ENCODE data around the gene VIPAS39. TPM values are rescaled to one million over a fixed set of nuclear protein-coding genes. Genes with fewer than 3 reads are reported as not detected.

Gene VIPAS39
- total RNA-seq, 1 experiment from 2014 or later: 54.5 TPM

- H3K9me2 ChIP-seq (ENCODE audit: insufficient read depth): no peaks in the 10 kb centered on the region
- no peak for TF ChIP-seq EZH2 (IDR thresholded peaks at IDR 0.05; ENCODE audit: low read depth)
- no peak for TF ChIP-seq CTCF (conservative IDR thresholded peaks at IDR 0.05)
- BruUV-seq (replicated peaks): no TSS peak
- H3K9me3 ChIP-seq (ENCODE audit: insufficient read depth, low read depth): no peaks in the 10 kb centered on the region
- intact Hi-C loops (cut with micrococcal nuclease; ENCODE audit: unreplicated experiment): loop anchor here (1.0 to 5.0 kb wide), 6 partner anchors 94 to 581 kb away; partner anchors contain the start of gene SPTLC2
- H3K79me2 ChIP-seq (ENCODE audit: low read depth): peaks cover 76% of the 10 kb centered on the region
- ChIA-PET POLR2A (ENCODE audit: unreplicated experiment) (interaction anchor here (0.6 to 0.9 kb wide), 3 partner anchors 13 to 359 kb away, joined by 5 to 8 read pairs (median 7); no protein-coding TSS in a partner anchor), CTCF (interaction anchor here (0.6 to 2.1 kb wide), 5 partner anchors 93 to 585 kb away, joined by 3 to 8 read pairs (median 4); no protein-coding TSS in a partner anchor)
- H3F3A ChIP-seq (ENCODE audit: insufficient read depth, low read depth): peaks cover 38% of the 10 kb centered on the region; the same call in 1 of the 2 replicates
- H3K4me1 ChIP-seq (replicated peaks; ENCODE audit: insufficient read depth): peaks cover 20% of the 10 kb centered on the region
- peaks cover 39% of the 10 kb centered on the region for H3K36me3 ChIP-seq (ENCODE audit: low read depth)
- H2AFZ ChIP-seq: peak overlapping the region; percentile 89
- no peaks in the 10 kb centered on the region for H3K27me3 ChIP-seq (ENCODE audit: insufficient read depth, low read depth)
- DNase-seq: peak; percentile 53 to 56
- H4K20me1 ChIP-seq (ENCODE audit: insufficient read depth): peaks cover 41% of the 10 kb centered on the region
- peak overlapping the region; percentile 97 for H3K4me2 ChIP-seq
- H3K27ac ChIP-seq: peak overlapping the region; percentile 80
- peak overlapping the region; percentile 73 for H3K4me3 ChIP-seq
These were observed 999 bp upstream of the VIPAS39 start for GRCh38 chr14:77458249-77458950.

- BruUV-seq (replicated peaks): TSS peak; percentile 73
- H3K9me3 ChIP-seq (ENCODE audit: insufficient read depth, low read depth): no peaks in the 10 kb centered on the region
- peak overlapping the region; percentile 89 for H2AFZ ChIP-seq
- CTCF ChIA-PET: interaction anchor here (0.6 kb wide), 3 partner anchors 50 to 183 kb away, joined by 3 to 6 read pairs (median 3); no protein-coding TSS in a partner anchor
- peak overlapping the region; percentile 73 for H3K4me3 ChIP-seq
- H3K79me2 ChIP-seq (ENCODE audit: low read depth): peaks cover 69% of the 10 kb centered on the region
- H3K27me3 ChIP-seq (ENCODE audit: insufficient read depth, low read depth): no peaks in the 10 kb centered on the region
- peak overlapping the region; percentile 97 for H3K4me2 ChIP-seq
- peaks cover 35% of the 10 kb centered on the region for H3K36me3 ChIP-seq (ENCODE audit: low read depth)
- DNase-seq: no peak
- peaks cover 34% of the 10 kb centered on the region for H4K20me1 ChIP-seq (ENCODE audit: insufficient read depth)
- H3F3A ChIP-seq (ENCODE audit: insufficient read depth, low read depth): peaks cover 26% of the 10 kb centered on the region; the same call in 1 of the 2 replicates
- H3K4me1 ChIP-seq (replicated peaks; ENCODE audit: insufficient read depth): peaks cover 20% of the 10 kb centered on the region
- POLR2A ChIA-PET (ENCODE audit: unreplicated experiment): interaction anchor here (0.6 to 0.7 kb wide), 9 partner anchors 11 to 534 kb away, joined by 3 to 10 read pairs (median 4); no protein-coding TSS in a partner anchor
- TF ChIP-seq CTCF (conservative IDR thresholded peaks at IDR 0.05) (no peak), EZH2 (IDR thresholded peaks at IDR 0.05; ENCODE audit: low read depth) (no peak)
- intact Hi-C loops (cut with micrococcal nuclease; ENCODE audit: unreplicated experiment): loop anchor here (1.0 to 5.0 kb wide), 10 partner anchors 80 to 645 kb away; partner anchors contain the start of genes ADCK1, ALKBH1, ANGEL1 and POMT2
- H3K9me2 ChIP-seq (ENCODE audit: insufficient read depth): no peaks in the 10 kb centered on the region
- peak overlapping the region; percentile 3; the same call in 1 of the 2 replicates for H3K27ac ChIP-seq
These were observed 283 bp downstream of the VIPAS39 start for GRCh38 chr14:77457115-77457521.

- Histone ChIP-seq H3K9me3 (ENCODE audit: insufficient read depth, low read depth) (no peaks in the 10 kb centered on the region), H3F3A (ENCODE audit: insufficient read depth, low read depth) (peaks cover 16% of the 10 kb centered on the region; the same call in 1 of the 2 replicates), H4K20me1 (ENCODE audit: insufficient read depth) (peaks cover 24% of the 10 kb centered on the region), H3K27me3 (ENCODE audit: insufficient read depth, low read depth) (no peaks in the 10 kb centered on the region), H3K9me2 (ENCODE audit: insufficient read depth) (no peaks in the 10 kb centered on the region), H3K4me1 (replicated peaks; ENCODE audit: insufficient read depth) (peaks cover 20% of the 10 kb centered on the region), H3K36me3 (ENCODE audit: low read depth) (peaks cover 33% of the 10 kb centered on the region), H3K4me2 (peak overlapping the region; percentile 97), H2AFZ (no peak overlapping the region), H3K27ac (no peak overlapping the region), H3K4me3 (peak overlapping the region; percentile 73), H3K79me2 (ENCODE audit: low read depth) (peaks cover 59% of the 10 kb centered on the region)
- TF ChIP-seq EZH2 (IDR thresholded peaks at IDR 0.05; ENCODE audit: low read depth): no peak
- TF ChIP-seq CTCF (conservative IDR thresholded peaks at IDR 0.05): no peak
- intact Hi-C loops (cut with micrococcal nuclease; ENCODE audit: unreplicated experiment): loop anchor here (5.0 kb wide), 4 partner anchors 96 to 579 kb away; no protein-coding TSS in a partner anchor
- ChIA-PET POLR2A (ENCODE audit: unreplicated experiment) (no interaction called here), CTCF (interaction anchor here (0.6 kb wide), 1 partner anchor 645 kb away, joined by 3 read pairs; no protein-coding TSS in a partner anchor)
- BruUV-seq (replicated peaks): no TSS peak
- DNase-seq: no peak
These were observed 1.3 kb downstream of the VIPAS39 start for GRCh38 chr14:77455966-77456640.

All from PC-9 (cell line).